HK-2 (cell line): ENCODE measurements around the gene PSMB10.
"Not testable (repeated sequence)": the region's sequence is repeated elsewhere in the genome, so short reads cannot be mapped to it uniquely, and the experiment has no call there.

Experiments used
- DNase-seq: peaks from one replicate; pipeline ENCODE4 v3.0.0-alpha.2; 2018; ENCODE audit not compliant: unreplicated experiment

Gene PSMB10

DNA sequence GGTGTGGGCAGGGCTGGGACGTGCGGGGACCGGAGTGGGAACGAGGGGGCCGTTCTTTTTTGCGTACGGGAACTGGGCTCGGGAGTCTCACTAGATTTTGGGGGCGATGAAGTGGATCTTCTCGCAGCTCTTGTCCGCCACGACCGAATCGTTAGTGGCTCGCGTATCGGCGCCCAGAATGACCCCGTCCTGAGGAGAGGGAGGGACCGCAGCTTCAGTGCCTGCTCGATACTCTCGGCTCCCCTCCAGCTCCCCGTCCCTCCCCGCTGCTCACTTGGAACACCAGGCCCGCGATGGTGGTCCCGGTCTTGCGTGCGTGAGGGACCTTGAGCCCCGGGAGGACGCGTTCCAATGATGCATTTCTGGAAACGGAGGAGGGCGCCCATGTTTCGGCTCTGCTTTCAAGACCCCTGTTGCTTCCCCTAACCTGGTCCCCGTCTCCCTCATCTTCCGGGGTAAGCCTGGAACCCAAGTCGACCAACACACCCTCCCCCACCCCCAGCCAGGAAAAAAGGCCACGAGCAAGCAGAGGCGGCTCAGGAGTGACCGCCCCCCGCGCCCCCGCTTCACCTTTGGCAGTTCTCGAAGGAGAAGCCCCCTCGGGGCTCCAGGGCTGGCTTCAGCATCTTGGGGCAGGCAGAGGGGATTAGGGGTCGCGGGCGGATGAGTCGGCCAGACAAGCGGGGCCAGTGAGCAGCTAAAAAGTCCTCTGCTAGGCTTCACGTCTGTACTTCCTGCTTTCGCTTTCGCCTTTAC, at the start of gene PSMB10:
Gene PSMB10, minus strand, starts transcription at position 727 of the 756 bp plus-strand sequence. Its CDS starts 101 bp downstream, at position 626.
- peak; percentile 70 for DNase-seq

DNA sequence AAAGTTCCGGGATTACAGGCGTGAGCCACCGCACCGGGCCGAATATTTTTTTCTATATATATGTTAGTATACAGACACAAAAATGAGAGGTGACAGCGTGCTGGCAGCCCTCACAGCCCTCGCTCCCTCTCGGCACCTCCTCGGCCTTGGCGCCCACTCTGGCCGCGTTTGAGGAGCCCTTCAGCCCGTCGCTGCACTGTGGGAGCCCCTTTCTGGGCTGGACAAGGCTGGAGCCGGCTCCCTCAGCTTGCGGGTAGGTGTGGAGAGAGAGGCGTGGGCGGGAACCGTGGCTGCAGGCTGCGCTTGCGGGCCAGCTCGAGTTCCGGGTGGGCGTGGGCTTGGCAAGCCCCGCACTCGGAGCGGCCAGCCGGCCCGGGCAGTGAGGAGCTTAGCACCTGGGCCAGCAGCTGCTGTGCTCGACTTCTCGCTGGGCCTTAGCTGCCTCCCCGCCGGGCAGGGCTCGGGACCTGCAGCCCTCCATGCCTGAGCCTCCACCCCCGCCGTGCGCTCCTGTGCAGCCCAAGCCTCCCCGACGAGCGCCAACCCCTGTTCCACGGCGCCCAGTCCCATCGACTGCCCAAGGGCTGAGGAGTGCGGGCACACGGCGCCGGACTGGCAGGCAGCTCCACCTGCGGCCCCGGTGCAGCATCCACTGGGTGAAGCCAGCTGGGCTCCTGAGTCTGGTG, 45.5 kb upstream of the PSMB10 start:
- DNase-seq, result no peak

DNA sequence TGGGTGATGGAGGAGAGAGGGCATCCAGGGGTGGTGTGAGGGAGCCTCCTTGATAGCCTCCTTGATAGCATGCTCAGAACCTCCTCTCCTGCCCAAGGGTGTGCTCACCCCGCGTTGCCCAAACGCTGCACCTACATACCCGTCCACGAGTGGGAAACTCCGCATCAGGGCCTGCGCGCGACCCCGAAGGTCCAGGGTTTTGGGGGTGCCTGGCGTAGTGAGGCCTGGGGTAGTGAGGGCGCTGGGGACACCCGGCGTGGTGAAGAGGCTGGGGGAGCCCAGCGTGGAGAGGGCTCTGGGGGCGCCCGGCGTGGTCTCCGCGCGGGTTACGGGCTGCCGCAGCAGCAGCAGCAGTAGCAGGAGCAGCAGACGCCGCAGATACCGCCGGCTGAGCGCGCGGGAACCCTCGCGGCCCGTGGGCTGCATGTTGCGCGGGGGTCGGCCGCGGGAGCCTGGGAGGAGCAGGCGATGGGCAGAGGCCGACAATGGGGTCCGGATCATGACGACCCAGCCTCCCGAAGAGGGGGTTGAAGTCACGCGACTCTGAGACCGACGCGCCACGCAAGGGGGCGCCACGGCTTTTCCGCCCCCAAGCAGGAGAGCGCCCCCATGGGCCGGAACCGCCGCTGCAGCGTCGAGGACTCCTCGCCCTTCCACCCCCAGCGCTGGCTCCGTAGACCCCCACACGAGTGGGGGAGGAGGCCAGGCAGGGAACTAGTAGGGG, 43.5 kb upstream of the PSMB10 start, which contains the start of gene DPEP3:
Gene DPEP3, minus strand, starts transcription at position 545 of the 724 bp plus-strand sequence. Its CDS starts 119 bp downstream, at position 426.
- DNase-seq, result no peak

DNA sequence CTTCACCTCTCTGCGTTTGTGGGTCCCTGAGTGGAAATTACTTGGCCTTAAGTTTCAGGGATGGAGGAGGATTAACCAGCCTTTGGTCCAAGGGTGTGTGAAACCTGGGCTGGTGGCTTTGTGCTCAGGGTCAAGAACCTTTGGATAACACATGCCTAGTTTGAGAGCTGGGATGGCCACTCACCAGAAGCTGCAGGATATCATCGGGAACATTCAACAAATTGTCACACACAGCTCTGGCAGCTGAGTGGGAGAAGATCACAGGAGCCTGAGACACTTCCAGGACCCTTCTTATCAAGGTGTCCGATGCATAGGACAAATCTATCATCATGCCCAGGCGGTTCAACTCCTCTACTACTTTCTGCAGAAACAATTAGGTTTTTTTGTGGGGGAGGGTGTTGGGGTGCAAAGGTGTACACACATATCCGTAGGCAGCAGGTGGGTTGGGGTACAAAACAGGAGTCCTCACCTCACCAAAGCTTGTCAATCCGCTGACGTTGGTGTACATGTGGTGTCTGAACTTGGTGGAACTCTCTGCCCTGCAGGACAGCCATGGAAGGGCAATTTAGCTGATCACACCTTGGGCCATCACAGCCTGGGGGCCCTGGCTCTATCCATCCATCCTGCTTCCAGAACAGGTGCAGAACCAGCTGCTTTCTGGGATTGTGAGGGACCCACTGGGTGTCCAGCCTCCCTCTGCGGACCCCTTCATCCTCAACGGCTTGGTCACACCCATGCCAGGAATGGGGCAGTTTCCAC, 41.0 kb upstream of the PSMB10 start:
- no peak for DNase-seq

DNA sequence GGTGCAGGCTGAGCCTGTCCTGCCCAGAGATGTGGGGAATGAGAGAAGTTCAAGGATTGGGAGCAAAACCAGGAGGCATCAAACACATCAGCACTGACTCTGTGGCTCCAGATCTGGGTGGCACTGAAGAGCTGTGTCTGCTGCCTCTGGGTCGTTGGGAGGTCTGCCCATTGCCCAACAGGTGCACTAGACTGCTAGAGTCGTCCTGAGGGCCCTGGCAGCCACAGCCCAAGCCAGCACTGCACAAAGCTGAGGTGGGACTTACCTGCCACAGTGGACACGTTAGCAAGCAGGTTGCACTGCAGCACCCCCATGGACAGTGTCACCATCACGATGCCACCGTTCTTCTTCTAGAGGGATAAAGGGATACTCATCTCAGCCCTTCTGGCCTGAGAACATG, 40.4 kb upstream of the PSMB10 start:
- DNase-seq, result no peak

DNA sequence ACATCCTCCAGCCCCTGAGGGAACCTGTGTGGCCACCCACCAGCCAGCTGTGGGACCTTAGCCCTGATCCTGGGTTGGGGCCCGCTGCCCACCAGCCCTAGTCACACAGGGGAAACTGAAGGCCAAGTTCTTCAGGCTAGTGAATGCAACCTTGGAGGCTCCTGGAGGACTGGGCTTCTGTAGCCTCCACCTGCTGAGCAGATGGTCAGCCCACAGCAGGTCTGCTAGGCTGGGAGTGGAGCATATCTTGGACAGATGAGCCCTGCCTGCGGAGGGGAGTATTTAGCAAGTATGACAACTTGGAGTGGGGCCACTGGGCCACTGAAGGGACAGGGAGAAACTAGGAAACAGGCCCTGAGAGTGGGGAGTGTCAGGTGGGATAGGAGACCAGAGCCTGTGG, 39.6 kb upstream of the PSMB10 start:
- no peak for DNase-seq

DNA sequence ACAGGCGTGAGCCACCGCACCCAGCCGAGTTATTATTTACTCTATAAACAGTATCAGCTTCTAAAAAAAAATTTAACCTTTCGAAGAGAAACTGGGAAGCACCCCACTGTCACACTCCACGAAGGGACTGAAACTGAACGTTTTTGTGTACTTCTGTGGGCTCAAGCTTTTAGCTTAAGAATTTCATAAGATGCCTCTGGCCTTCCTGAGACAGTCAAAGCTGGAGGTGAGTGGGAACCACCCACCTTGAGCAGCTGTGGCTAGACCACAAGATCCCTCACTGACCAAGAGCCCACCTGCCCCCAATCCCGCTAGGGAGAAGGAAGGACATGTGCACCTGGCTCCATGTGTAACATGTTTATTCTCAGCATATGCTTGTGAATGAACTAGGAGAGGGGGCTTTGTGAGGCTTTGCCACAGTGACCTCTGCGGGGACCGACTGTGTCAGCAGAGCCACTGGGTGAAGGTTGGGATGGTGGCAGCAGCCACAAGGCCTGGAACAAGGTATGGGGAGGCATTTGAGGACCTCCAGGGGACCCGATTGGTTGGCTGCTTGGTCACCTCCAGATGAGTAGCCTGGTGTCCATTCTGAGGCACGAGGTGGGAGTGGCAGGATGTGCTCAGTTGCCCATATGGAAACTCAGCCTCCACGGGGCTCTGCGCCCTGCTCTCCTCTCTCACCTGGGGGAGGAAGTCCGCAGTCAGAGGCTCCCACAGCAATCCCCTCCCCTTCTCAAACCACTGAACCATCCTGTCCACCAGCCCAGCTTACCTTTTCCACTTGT, 38.9 kb upstream of the PSMB10 start:
- DNase-seq, result no peak

DNA sequence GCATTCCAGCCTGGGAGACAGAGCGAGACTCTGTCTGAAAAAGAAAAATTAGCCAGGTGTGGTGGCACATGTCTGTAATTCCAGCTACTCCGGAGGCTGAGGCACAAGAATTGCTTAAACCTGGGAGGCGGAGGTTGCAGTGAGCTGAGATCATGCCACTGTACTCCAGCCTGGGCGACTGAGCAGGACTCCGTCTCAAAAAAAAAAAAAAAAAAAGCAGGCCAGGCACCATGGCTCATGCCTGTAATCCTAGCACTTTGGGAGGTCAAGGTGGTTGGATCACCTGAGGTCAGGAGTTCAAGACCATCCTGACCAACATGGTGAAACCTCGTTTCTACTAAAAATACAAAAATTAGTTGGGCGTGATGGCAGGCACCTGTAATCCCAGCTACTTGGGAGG, 35.6 kb upstream of the PSMB10 start:
- not testable (repeated sequence) for DNase-seq

DNA sequence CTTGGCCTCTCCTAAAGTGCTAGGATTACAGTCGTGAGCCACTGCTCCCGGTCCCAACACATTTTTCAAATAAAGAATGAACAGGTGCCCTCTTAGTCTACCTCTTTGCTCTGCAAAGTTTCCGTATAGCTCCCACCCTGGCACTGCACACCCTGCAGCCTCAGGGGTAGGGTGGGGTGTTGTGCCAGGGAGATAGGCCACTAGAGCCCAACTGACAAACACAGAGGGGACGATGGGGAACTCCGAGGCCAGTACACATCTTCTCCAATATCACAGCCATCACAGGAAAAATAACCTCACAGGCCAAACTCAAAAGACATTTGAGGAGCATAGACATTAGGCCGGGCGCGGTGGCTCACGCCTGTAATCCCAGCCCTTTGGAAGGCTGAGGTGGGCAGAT, 34.5 kb upstream of the PSMB10 start:
- DNase-seq, result no peak

DNA sequence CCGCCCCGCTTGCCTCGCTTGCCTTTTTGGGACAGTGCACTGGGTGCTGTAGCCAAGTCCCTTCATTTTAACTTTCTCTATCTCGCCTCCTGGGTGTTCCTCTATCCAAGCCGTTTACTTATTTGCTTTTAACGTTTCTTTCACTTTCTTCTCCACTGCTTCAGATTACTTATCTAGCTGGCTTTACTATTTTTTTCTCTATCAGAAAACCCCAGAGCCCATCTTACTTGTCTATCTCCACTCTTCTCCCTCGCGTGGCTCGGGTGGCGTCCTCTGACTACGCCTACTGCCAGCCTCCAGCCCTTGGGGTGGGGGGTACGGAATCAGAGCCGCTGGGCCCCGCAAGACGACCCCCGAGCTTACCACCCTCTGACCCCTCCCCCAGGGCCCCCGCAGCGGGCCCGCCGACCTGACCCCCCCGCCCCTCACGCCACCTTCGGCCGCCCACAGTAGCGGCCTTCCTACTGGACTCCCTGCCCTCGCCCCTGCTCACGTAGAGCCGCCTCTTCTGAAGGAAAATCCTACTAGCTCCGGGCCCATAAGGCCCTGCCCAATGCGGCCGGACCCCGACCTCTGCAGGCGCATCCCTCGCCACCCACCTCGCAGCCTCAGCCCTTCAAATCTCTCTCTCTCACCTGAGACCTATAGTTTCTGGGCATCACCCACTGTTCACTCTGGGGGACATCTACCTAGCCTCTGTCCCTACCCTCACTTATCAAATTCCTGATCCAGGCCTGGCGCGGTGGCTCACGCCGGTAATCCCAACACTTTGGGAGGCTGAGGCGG, 32.8 kb upstream of the PSMB10 start:
- no peak for DNase-seq

DNA sequence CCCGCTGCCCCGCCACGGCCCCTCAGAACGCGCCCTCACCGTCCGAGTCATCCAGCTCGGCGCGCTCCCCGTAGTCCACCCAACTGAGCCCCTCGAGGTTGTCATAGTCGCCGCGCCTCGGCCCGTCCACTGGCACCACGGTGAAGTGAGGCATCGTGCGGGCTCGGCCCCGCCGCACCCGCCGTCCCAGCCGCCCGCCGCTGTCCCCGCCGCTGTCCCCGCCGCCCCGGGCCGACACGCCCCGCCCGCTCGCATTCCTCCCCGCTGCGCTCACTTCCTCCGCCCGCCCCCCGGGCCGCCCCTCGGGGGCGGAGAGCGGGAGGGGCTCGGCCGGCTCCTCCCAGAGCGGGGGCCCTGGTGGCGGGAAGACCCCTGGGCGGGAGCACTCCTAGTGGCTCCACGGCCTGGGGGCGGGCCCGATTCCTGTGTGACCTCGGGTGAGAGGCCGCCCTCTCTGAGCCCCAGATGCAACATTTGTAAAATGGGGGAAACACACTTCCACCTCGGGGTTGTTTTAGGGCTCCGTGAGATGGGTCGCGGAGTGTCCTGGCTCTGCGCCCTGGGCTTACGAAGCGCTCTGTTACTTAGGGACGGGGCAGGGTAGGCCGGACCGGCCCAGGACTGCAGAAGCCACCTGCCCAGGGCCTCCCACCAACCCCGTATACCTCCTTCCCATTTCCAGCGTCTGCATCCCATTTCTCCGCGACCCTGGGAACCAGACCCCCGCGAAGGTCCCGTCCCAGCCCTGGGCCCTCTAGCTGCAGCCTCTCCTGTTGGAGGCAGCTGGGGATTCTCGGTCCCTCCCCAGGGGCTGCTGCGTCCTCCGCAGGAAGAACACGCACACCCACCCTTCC, 32.0 kb upstream of the PSMB10 start, which contains the start of gene SLC12A4:
Gene SLC12A4, minus strand, starts transcription at position 238 of the 854 bp plus-strand sequence. Its CDS starts 84 bp downstream, at position 154.
- DNase-seq, result peak; percentile 84

DNA sequence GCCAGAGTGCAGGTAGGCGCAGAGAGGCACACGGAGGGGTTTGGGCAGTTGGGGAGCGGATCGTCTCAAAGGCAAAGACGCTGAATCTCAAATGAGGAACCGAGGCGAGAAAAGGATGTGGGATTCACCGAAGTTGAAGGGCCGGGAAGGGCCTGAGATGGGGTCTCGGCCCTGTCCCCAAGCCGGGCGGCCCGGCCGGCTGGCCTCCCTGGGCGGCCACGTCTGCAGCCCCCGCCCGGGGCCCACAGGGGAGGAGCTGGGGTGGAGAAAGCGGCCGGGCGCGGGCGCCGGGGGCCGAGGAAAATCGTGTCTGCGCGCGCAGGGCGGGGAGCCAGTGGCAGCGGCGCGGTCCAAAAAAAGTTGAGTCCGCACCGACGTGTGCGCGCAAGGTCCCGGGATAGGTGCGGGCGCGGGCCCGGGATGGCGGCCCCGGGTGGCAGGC, 31.3 kb upstream of the PSMB10 start:
- peak; percentile 45 for DNase-seq

DNA sequence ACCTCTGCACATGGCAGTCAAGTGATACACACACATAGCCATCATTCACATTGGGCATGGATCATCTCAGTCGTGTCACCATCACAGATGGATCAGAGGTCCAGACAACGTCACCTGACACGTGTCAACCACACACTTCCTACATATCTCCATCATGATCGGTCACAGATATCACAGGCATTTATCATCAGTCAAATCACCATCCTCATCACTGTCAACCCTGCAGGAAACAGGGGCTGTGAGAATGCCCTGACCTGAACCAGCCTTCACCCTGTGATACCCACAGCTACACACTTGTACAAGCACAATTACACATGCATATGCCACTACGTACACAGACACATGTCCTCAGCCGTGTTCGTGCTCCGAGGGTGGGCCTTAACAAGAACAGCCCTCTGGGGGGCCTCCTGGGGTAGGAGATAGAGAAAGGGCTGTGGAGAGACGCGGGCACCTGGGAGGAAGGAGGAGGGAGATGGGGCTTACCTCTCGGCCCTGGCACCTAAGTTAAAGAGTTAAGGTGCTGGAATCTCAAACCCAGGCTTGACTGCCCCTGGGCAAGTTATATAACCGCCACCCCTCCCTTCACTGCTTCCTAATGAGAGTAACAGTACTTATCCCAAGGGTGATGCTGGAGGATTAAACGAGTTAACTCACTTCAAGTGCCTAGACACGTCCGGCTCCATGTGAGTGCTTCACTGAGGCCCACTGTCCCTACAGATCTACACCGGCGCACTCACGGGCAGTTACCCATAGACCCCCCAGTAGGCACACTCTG, 30.7 kb upstream of the PSMB10 start:
- DNase-seq, result no peak

DNA sequence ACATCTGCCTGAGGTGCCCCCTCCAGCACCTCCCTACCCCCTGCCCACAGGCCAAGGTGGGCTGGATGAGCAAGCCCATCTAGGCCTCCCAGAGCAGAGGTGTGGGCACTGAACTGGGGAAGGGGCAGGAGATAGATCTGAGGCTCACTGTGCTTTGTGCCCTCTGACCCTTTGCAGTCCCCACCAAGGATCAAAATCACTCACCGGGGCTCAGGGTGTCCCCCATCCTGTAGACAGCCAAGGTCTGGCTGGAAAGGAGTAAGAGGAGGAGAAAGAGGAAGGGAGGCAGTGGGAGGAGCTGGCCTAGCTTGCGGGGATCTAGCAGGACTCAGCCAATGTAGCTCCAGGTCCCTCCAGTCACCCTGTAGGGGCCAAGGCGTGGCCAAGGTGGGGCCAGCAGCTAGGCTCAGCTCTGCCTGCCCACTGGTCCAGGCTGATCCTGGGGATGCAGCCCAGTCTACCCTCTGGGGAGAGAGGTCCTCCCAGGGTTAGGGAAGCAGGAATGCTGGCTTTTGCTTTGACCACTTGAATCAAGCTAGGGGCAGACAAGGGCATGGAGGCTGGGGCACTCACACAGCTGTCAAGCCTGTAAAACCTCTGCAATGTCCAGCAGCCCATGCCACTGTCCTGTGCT, 30.0 kb upstream of the PSMB10 start:
- no peak for DNase-seq

DNA sequence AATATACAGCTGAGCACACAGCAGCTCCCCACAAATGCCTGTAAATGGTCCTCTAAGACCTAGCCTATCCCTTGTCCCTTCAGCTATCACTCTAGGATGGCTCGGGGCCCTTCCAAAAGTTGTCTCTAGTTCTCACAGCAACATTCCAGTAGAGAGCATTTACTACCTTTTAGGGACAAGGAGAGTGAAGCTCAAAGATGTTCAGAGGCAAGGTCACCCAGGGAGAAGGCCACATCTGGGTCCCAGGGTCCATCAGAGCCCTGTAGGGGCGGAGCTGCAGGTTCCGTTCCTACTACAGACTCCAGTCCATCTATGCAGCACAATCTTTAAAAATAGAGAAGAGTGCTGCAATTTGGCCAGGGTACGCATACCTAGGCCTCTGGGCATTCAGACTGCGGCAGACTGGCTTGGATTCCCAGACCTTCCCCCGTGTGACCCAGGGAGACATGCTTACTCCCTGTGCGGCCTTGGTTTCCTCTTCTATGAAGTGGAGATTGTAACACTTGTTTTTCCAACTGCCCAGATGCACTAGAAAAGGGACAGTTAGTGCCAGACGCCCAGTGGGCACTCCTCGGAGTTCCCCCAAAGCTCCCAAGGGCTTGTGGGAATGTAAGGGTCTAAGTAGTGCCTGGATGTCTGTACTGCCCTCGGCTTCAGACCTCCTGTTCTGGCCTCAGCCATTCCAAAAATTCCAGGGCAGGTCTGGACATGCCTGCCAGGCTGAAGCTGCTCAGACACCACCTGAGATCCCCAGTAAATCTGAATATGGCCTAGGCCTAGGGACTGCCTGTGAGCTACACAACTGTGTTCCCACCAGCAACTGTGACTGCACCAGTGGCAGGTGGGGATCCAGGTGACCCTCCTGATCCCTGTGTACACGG, 29.3 kb upstream of the PSMB10 start:
- DNase-seq, result no peak

DNA sequence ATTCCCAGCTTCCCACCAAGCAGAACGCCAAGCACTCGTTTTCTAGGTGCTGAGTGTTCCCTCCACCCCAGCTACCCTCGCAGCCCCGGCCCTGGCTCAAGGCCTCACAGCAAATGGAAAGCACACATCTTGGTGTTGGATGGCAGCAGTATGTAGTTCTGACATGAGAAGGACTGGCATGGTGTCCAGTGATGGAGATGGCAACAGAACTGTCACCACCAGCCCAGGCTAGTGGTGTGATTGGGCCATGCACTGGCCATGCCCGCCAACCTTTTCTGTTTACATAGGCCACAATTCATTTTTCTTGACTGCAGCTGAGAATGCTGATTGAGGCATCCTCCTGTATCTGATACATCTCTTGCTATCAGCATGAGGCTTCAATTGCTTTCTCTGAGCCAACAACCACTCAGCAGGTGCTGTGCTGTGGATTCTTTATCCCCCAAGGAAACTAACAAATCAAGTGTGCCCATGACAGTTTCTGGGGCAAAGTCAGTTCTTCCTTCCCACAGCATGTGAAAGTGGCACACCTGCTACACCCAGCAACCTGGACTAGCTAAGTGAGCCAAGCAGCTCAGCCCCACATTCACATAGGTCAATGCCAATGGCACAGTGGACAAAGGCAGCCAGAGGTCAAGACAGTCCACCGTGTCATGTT, 28.0 kb upstream of the PSMB10 start:
- DNase-seq, result no peak
